ENCODE results near the gene UBXN4. TPM values are rescaled to one million over a fixed set of nuclear protein-coding genes. Genes with fewer than 3 reads are reported as not detected.

Gene UBXN4
- total RNA-seq, 1 experiment from 2014 or later: 83.7 TPM

GRCh38 chr2:135818937-135819610 lies 77.4 kb downstream of the UBXN4 start:
- Histone ChIP-seq H3K4me1 (ENCODE audit: control insufficient read depth, insufficient read depth, low read length) (no peaks in the 10 kb centered on the region), H3K9me3 (ENCODE audit: control insufficient read depth, insufficient read depth, low read depth, low read length) (no peaks in the 10 kb centered on the region), H3K36me3 (ENCODE audit: control insufficient read depth, insufficient read depth, low read length) (no peaks in the 10 kb centered on the region), H3K27ac (ENCODE audit: low read length) (no peak overlapping the region), H3K4me3 (ENCODE audit: low read depth in 2 of 2, low read length in 2 of 2) (no peak overlapping the region), H3K27me3 (ENCODE audit: control insufficient read depth, insufficient read depth, low read length) (0 out of 2 replicates have a peak, but pooled peaks cover 2% of the 10 kb centered on the region)
- TF ChIP-seq CTCF (IDR thresholded peaks at IDR 0.05) (peak; percentile 77), POLR2AphosphoS5 (IDR thresholded peaks at IDR 0.05; ENCODE audit: low read depth, low read length) (no peak), TCF7L2 (IDR thresholded peaks at IDR 0.05; ENCODE audit: low read depth, low read length) (no peak), SIN3A (IDR thresholded peaks at IDR 0.05; ENCODE audit: borderline replicate concordance, insufficient read depth, low read depth, low read length) (no peak), REST (IDR thresholded peaks at IDR 0.05; ENCODE audit: insufficient read depth in 1 of 2, low read depth in 2 of 2, low read length in 1 of 2) (no peak)
- intact Hi-C loops (cut with micrococcal nuclease; ENCODE audit: unreplicated experiment): loop anchor here (10.0 kb wide), 1 partner anchor 556 kb away; no protein-coding TSS in a partner anchor
- no peak for DNase-seq (ENCODE audit: low read depth, low spot score)
- ChIA-PET CTCF (no interaction called here), POLR2A (interaction anchor here (0.5 kb wide), 1 partner anchor 78 kb away, joined by 12 read pairs; no protein-coding TSS in a partner anchor)
- no TSS peak for BruUV-seq (replicated peaks)
- in situ Hi-C loops (cut with HindIII; ENCODE audit: low pct_unique_long_range_greater_than_20kb, low sequenced_read_pairs): no loop called here
- ATAC-seq: peak; percentile 81

GRCh38 chr2:135820003-135820618 lies 78.5 kb downstream of the UBXN4 start:
- in situ Hi-C loops (cut with HindIII; ENCODE audit: low pct_unique_long_range_greater_than_20kb, low sequenced_read_pairs) (no loop called here), intact Hi-C loops (cut with micrococcal nuclease; ENCODE audit: unreplicated experiment) (no loop called here)
- TF ChIP-seq POLR2AphosphoS5 (IDR thresholded peaks at IDR 0.05; ENCODE audit: low read depth, low read length) (no peak), TCF7L2 (IDR thresholded peaks at IDR 0.05; ENCODE audit: low read depth, low read length) (no peak), SIN3A (IDR thresholded peaks at IDR 0.05; ENCODE audit: borderline replicate concordance, insufficient read depth, low read depth, low read length) (no peak), REST (IDR thresholded peaks at IDR 0.05; ENCODE audit: insufficient read depth in 1 of 2, low read depth in 2 of 2, low read length in 1 of 2) (no peak), CTCF (IDR thresholded peaks at IDR 0.05) (no peak)

More at GRCh38 chr2:135820003-135820618, 78.5 kb downstream of the UBXN4 start:
- ChIA-PET POLR2A (no interaction called here), CTCF (no interaction called here)
- DNase-seq (ENCODE audit: low read depth, low spot score) (no peak), ATAC-seq (no peak)
- BruUV-seq (replicated peaks): no TSS peak
- H3K27ac ChIP-seq (ENCODE audit: low read length): no peak overlapping the region
- H3K9me3 ChIP-seq (ENCODE audit: control insufficient read depth, insufficient read depth, low read depth, low read length): no peaks in the 10 kb centered on the region
- H3K4me1 ChIP-seq (ENCODE audit: control insufficient read depth, insufficient read depth, low read length): no peaks in the 10 kb centered on the region
- no peaks in the 10 kb centered on the region for H3K36me3 ChIP-seq (ENCODE audit: control insufficient read depth, insufficient read depth, low read length)
- H3K27me3 ChIP-seq (ENCODE audit: control insufficient read depth, insufficient read depth, low read length): no peaks in the 10 kb centered on the region
- H3K4me3 ChIP-seq (ENCODE audit: low read depth in 2 of 2, low read length in 2 of 2): no peak overlapping the region

Measured in Panc1 (cell line).